ENCODE results near the gene APOL4.

Gene APOL4

GRCh38 chr22:36151006-36151595, 50.5 kb downstream of the APOL4 start:
- no peak for TF ChIP-seq CTCF (IDR thresholded peaks at IDR 0.05)
- H3K4me3 ChIP-seq: no peak overlapping the region
- H3K27ac ChIP-seq: peak overlapping the region; percentile 21 to 81
- no peak for DNase-seq (ENCODE audit: low spot score)

DNA sequence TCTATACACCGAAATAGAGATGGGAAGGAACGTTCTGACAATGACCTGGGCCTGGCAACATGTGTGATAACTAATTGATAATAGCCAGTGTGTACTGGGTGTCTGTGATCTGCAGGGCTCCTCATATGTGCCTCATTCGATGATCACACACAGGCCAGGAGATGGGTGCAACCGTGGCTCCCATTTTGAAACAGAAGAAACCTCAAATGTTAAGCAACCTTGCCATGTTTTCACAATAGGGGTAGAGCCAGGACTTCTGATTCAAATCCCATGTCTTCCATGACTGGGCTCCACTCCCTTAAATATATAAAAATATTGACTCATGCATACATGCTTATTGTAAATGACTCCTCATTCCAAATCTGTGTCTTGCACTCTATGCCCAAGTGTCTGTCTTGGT, 52.2 kb downstream of the APOL4 start:
- no peak for TF ChIP-seq CTCF (IDR thresholded peaks at IDR 0.05)
- no peak overlapping the region for H3K4me3 ChIP-seq
- H3K27ac ChIP-seq: peak overlapping the region in 1 of 2 donors; percentile 46
- no peak for DNase-seq (ENCODE audit: low spot score)

DNA sequence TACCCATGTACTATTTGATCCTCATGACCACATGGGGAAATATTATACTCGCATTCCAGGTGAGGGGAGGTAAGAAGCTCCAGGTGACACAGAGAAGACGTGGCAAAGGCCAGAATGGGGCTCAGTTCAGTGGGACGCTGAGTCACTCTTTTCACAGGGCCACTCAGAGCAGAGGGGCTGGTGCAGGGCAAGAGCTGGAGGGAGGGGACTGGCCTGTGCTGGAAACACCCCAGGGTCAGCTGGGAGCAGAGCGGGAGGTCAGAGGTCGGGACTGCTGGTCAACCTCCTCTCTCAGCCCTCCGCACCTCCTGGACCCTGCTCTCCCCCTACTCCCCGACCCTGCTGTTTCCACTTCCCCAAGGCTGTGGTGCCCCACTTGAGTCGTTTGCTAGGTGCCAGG, 53.2 kb downstream of the APOL4 start:
- no peak overlapping the region for H3K4me3 ChIP-seq
- TF ChIP-seq CTCF (IDR thresholded peaks at IDR 0.05): no peak
- peak overlapping the region in 1 of 2 donors; percentile 46 for H3K27ac ChIP-seq
- no peak for DNase-seq (ENCODE audit: low spot score)

- Histone ChIP-seq H3K4me3 (no peak overlapping the region), H3K27ac (peak overlapping the region in 1 of 2 donors; percentile 55)
- DNase-seq (ENCODE audit: low spot score): no peak
- TF ChIP-seq CTCF (IDR thresholded peaks at IDR 0.05): no peak
Measured at GRCh38 chr22:36147196-36147791, 54.3 kb downstream of the APOL4 start.

GRCh38 chr22:36145881-36146280, 55.7 kb downstream of the APOL4 start:
- TF ChIP-seq CTCF (IDR thresholded peaks at IDR 0.05): no peak
- DNase-seq (ENCODE audit: low spot score): no peak
- Histone ChIP-seq H3K27ac (peak overlapping the region in 1 of 2 donors; percentile 62), H3K4me3 (no peak overlapping the region)

- DNase-seq (ENCODE audit: low spot score): no peak
- TF ChIP-seq CTCF (IDR thresholded peaks at IDR 0.05): peak; percentile 59
- Histone ChIP-seq H3K4me3 (no peak overlapping the region), H3K27ac (peak overlapping the region in 1 of 2 donors; percentile 62)
Measured at GRCh38 chr22:36144886-36145541, 56.6 kb downstream of the APOL4 start.

DNA sequence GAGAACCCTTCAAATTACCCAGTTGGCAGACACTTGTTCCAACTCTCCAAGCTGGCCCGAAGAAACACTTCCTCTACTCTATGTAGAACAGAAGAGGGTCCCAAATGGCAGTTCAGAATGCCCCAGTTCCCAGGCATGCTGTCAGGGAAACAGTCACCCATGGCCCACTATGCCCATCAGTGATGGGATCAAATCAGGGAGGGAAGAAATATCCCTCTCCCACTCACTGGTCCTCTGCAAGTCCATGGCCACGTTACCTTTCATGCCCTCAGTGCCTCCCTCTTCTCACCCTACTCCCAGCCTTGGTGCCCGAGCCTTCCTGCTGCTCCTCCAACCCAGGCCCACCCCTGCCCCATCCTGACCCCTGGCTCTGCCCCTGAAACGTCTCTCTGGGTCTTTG, 57.7 kb downstream of the APOL4 start:
- no peak for DNase-seq (ENCODE audit: low spot score)
- TF ChIP-seq CTCF (IDR thresholded peaks at IDR 0.05): no peak
- Histone ChIP-seq H3K4me3 (no peak overlapping the region), H3K27ac (peak overlapping the region in 1 of 2 donors; percentile 7)

All from coronary artery (tissue), 2 donors.